ENCODE data around the gene C1QTNF1.

DNA sequence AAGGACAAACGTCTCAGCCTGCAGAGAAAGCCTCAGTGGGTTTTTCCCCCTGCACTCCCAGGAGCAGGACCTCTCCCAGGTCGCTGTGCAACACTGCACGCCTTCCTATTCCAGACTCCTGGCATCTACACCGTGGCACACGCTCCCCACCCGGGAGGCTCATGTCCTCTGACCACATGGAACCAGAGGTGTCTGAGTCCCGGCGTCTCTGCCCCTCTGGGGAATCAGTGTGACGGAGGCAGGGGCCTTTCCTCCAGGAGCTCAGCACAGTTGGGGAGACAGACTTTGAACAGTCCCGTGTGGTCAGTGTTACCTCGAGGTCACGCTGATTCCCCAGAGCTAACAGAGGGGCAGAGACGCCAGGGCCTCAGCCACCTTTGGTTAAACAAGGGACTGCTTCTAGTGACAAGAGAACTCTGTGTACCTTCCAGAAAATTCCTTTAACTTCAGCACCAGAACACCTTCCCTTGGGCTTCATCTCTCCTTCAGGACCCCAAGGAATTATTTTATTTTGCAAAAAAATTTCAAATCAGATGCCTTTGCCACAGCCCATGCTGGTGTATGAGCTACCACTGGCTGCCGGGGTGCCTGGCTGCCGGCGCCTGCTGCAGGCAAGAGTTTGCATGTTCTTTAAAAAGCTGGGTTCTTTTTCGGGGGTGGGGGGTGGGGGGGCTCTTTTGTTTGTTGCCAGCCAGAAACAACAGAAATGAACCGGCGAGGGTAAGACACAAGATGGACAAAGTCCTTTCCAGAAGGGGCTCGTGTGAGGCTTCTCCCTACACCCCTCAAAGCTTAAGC is 21.0 kb upstream of the C1QTNF1 start:
- no peak for TF ChIP-seq MYC (IDR thresholded peaks at IDR 0.05; ENCODE audit: low read depth, low read length)
- TF ChIP-seq MYC (CRISPR knock-in tag; IDR thresholded peaks at IDR 0.05; ENCODE audit: borderline replicate concordance, low read depth): no peak
- TF ChIP-seq HDAC2 (IDR thresholded peaks at IDR 0.05): no peak
- TF ChIP-seq GTF3C2 (IDR thresholded peaks at IDR 0.05; ENCODE audit: borderline replicate concordance, extremely low read depth, insufficient read length): no peak
- no peak for TF ChIP-seq EZH2 (IDR thresholded peaks at IDR 0.05; ENCODE audit: borderline replicate concordance, low read depth, low read length)
- no peak for TF ChIP-seq POLR2A (conservative IDR thresholded peaks at IDR 0.05)
- TF ChIP-seq ETV6 (IDR thresholded peaks at IDR 0.05; ENCODE audit: borderline replicate concordance in 1 of 2, low read depth in 2 of 2, low read length in 1 of 2): no peak
- no peak for TF ChIP-seq ETV6 (CRISPR knock-in tag; IDR thresholded peaks at IDR 0.05; ENCODE audit: borderline replicate concordance)
- TF ChIP-seq RAD21 (CRISPR knock-in tag; conservative IDR thresholded peaks at IDR 0.05 in 1 of 2, IDR thresholded peaks at IDR 0.05 in 1 of 2): no peak

Measured in K562 (cell line).